Activated T-helper 2 cell treated with anti-CD3 and anti-CD28 coated beads, Interferon-gamma antibody, Interleukin-2, Interleukin-4, amounts not matched to agents 10 μg/mL and 5 μg/mL and 100 μg/mL, durations not matched to agents 14 hours and 24 hours and 36 hours (primary cell): ENCODE measurements around the gene PROM1. TPM values are rescaled to one million over a fixed set of nuclear protein-coding genes. Genes with fewer than 3 reads are reported as not detected.

Experiments used
- DNase-seq: peaks from one replicate; pipeline ENCODE4 v3.0.0; 2021; ENCODE audit warnings: low spot score
- H3K27ac Mint-ChIP-seq: one replicate; pipeline ENCODE4 v1.8.0; 2021; ENCODE audit warnings: mixed read lengths
- H3K27me3 Mint-ChIP-seq: one replicate; pipeline ENCODE4 v1.8.0; 2021; ENCODE audit warnings: low read depth, mixed read lengths
- H3K36me3 Mint-ChIP-seq: one replicate; pipeline ENCODE4 v1.8.0; 2021; ENCODE audit warnings: low read depth, mixed read lengths
- H3K4me1 Mint-ChIP-seq: one replicate; pipeline ENCODE4 v1.8.0; 2021; ENCODE audit warnings: low read depth, mixed read lengths
- H3K4me3 Mint-ChIP-seq: one replicate; pipeline ENCODE4 v1.8.0; 2021; ENCODE audit warnings: low read depth, mild to moderate bottlenecking, moderate library complexity, mixed read lengths
- H3K9me3 Mint-ChIP-seq: one replicate; pipeline ENCODE4 v1.8.0; 2021; ENCODE audit warnings: mixed read lengths
- intact Hi-C: fragments of 100-400 bp; cut with micrococcal nuclease; formaldehyde crosslinking; loops from one replicate; pipeline ENCODE4 v1.15.1; 2023
- total RNA-seq: library from RNA; stranded (reverse); gene quantifications from 2 replicates; pipeline ENCODE4 v1.2.3, GENCODE V29; 2022

Gene PROM1, protein sequence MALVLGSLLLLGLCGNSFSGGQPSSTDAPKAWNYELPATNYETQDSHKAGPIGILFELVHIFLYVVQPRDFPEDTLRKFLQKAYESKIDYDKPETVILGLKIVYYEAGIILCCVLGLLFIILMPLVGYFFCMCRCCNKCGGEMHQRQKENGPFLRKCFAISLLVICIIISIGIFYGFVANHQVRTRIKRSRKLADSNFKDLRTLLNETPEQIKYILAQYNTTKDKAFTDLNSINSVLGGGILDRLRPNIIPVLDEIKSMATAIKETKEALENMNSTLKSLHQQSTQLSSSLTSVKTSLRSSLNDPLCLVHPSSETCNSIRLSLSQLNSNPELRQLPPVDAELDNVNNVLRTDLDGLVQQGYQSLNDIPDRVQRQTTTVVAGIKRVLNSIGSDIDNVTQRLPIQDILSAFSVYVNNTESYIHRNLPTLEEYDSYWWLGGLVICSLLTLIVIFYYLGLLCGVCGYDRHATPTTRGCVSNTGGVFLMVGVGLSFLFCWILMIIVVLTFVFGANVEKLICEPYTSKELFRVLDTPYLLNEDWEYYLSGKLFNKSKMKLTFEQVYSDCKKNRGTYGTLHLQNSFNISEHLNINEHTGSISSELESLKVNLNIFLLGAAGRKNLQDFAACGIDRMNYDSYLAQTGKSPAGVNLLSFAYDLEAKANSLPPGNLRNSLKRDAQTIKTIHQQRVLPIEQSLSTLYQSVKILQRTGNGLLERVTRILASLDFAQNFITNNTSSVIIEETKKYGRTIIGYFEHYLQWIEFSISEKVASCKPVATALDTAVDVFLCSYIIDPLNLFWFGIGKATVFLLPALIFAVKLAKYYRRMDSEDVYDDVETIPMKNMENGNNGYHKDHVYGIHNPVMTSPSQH
- 0.46 and 0.64 TPM in 2 replicates for total RNA-seq

DNA sequence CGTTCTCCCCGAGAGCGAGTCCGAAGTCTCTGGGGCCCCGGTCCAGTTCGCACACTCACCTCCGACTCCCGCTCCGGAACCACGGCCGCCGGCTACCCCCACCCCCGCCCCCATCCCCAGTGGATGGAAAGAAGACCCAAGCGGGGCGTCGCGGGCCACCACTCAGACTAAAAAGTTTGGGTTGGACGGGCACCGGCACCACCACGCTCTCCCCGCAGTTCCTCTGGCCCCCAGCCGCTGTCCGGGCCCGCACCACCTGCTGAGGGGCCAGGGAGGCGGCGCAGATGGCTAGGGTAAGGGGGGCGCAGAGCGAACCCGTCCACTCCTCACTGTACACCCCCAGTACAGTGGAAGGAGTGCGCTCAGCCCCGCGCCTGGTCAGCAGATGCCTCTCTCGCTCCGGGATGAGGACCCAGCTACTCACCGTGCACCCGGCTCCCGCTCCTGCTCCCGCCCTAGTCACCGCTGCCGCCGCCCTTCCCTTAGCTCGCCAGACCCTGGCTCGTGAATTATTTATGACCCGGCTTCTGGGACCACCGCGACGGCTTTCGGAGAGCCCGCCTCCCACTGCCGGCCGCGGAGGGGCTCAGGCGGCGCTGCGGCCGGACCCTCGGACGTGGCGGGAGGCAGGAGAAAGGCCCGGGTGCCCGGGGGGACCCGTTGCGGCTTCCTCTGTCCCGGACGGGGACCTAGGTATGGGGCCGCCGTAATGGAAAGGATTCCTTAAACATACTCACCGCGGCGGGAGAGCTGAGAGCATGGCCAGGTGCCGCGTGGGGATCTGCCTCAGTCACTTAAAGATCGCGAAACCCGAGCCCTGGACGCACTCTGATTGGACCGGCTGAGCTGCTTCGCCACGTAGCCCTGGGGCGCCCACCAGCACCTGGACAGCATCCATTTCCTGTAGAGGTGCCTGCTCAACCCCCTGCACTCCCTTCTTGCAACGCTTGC lies at the start of gene PROM1:
TSS of gene PROM1 (minus strand) at position 783 of the 951 bp plus-strand sequence. CDS start 8,117 bp downstream, outside the sequence.
- intact Hi-C loops = no loop called here
- Mint-ChIP-seq H3K4me3 (peak within 1 kb of the TSS; percentile 30), H3K27me3 (peaks cover 75% of the 10 kb centered on the region), H3K9me3 (peaks cover 9% of the 10 kb centered on the region), H3K36me3 (peaks cover 12% of the 10 kb centered on the region), H3K4me1 (peaks cover 17% of the 10 kb centered on the region), H3K27ac (no peak within 1 kb of the TSS)
- no peak for DNase-seq

DNA sequence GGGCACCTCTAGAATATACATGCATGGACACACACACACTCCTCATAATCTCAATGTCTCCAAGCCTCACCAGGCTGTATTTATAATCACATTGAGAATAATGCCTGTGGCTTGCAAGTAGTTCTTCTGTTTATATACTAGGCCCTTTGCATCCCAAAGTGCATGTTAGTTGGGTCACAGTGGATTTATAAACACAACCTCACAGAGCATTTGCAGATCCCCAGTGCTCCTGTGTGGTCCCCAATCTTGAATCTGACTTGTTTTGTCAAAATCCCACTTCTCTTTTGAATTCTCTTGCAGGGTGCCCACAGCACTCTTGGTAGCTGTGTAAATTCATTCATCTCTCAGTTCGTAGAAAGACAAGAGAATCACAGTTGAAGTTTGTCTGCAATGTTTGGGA lies 49.6 kb upstream of the PROM1 start:
- no peak overlapping the region for H3K4me3 Mint-ChIP-seq
- intact Hi-C loops = no loop called here
- DNase-seq = no peak
- no peaks in the 10 kb centered on the region for H3K4me1 Mint-ChIP-seq
- no peaks in the 10 kb centered on the region for H3K36me3 Mint-ChIP-seq
- H3K27me3 Mint-ChIP-seq = no peaks in the 10 kb centered on the region
- H3K27ac Mint-ChIP-seq = no peak overlapping the region
- no peaks in the 10 kb centered on the region for H3K9me3 Mint-ChIP-seq

DNA sequence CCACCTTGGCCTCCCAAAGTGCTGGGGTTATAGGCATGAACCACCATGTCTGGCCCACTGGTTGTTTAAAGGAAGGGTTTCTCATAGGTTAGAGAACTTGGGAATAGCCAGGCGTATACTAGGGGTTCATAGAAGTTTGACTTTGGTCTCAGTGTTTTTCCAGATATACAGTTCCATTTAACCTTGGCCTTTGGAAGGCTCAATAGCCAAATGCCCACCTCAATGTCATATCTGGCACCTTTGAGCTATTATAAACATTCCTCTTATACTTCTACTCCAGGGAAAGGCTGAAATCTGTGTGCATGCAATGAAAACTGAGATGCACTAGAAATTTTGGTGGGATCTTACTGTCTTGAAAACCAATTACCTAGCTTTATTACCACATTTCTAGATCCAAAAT lies 47.5 kb upstream of the PROM1 start:
- Mint-ChIP-seq H3K4me1 (no peaks in the 10 kb centered on the region), H3K27me3 (no peaks in the 10 kb centered on the region), H3K36me3 (no peaks in the 10 kb centered on the region), H3K4me3 (no peak overlapping the region), H3K27ac (no peak overlapping the region), H3K9me3 (no peaks in the 10 kb centered on the region)
- intact Hi-C loops = no loop called here
- DNase-seq = no peak

DNA sequence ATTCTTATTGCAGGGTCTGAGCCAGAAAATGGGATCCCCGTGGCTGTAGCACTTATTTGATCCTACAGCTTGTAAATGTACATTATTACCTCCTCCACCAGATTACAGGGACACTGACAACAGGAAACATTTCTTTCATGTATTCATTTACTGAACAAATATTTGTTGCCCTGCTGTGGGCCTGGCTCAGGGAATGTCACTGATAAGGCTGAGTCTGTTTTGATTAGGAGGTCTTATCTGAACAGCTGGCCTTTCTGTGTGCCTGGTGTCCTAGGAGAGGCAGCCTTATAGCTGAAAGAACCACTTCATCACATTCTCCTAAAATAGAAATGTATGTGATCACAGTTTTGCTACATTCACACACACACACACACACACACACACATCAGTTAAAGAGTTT lies 45.5 kb upstream of the PROM1 start:
- intact Hi-C loops = no loop called here
- no peak for DNase-seq
- H3K27ac Mint-ChIP-seq = no peak overlapping the region
- no peak overlapping the region for H3K4me3 Mint-ChIP-seq
- no peaks in the 10 kb centered on the region for H3K4me1 Mint-ChIP-seq
- H3K9me3 Mint-ChIP-seq = no peaks in the 10 kb centered on the region
- no peaks in the 10 kb centered on the region for H3K27me3 Mint-ChIP-seq
- no peaks in the 10 kb centered on the region for H3K36me3 Mint-ChIP-seq

DNA sequence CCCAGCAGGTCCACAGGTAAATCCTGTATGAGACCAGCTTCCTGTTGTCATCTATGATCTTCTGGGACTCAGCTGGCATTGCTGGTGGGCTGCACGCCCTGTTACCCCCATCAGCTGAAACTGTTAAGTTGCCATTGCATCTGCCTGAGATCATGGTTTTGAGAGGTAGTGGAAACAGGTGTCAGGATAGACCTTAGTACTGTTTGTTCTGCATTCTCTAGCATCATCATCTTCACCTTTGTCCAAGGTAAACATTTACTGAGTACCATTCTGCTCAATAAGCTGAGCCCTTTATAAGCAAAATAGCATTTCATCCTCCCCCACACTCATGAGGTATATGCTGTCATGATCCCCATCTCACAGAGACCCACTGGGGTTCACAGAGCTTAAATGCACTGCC lies 42.9 kb upstream of the PROM1 start:
- Mint-ChIP-seq H3K9me3 (no peaks in the 10 kb centered on the region), H3K4me1 (peaks cover 4% of the 10 kb centered on the region), H3K27ac (no peak overlapping the region), H3K27me3 (no peaks in the 10 kb centered on the region), H3K4me3 (no peak overlapping the region), H3K36me3 (no peaks in the 10 kb centered on the region)
- no peak for DNase-seq
- intact Hi-C loops = no loop called here

DNA sequence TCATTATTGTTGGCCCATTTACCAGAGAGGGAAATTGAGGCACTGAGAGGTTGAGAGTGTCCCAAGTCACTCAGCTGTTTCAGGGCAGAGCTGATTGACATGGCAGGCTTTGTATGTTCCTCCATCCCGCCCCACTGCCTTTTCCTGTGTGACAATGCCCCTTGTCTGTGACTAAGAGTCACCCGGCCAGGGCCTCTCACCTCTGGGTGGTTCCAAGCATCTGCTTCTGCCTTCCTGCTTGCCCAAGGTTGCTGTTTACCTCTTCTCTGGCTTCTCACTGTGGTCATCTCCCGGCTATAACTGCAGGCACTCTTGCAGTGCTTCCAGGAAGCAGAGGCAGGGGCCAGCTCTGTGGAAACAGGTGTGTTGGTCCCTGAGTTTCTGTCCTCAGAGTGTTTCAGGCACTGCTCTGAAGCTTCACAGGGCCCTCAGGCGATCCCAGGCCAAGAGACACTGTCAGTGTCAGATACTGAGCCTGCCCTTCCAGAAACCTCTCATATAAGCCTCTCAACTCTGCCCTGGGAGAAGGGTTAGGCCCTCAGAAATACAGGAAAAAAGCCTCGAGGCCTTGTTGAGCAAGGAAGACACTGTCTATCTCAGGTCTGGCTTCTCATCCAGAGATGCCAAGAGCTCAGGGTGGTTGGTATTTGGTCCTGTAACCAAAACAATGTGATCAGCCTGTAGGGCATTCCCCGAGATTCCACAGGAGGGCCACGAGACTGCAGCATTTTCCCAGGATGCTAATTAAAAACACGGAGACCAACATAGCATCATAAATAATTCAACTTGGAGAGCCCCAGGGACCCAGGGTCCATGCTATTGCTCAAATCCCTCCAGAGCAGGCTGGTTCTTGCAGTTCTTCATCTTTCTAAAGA lies 42.0 kb upstream of the PROM1 start:
- Mint-ChIP-seq H3K27me3 (no peaks in the 10 kb centered on the region), H3K4me3 (no peak overlapping the region), H3K4me1 (peaks cover 4% of the 10 kb centered on the region), H3K9me3 (no peaks in the 10 kb centered on the region), H3K36me3 (no peaks in the 10 kb centered on the region), H3K27ac (no peak overlapping the region)
- DNase-seq = no peak
- intact Hi-C loops = no loop called here

DNA sequence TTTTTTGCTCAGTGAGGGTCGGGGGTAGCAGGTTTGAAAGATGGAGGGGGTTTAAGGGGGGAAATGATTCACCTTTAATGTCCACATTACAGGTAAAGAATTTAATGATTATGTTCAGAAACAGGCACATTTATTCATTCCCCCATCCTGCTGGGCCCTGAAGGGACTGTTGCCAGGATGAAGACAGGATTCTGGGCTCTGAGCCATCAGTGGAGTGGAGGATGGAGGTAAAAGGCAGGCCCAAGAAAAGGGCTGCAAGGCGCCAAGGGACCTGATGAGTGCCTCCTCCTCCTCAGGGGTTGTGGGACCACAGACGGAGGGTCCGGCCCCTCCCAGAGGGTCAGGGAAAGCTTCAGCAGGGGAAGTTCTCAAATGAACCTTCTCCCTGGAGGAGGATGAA lies 40.4 kb upstream of the PROM1 start:
- H3K4me1 Mint-ChIP-seq = peaks cover 4% of the 10 kb centered on the region
- no peaks in the 10 kb centered on the region for H3K9me3 Mint-ChIP-seq
- intact Hi-C loops = no loop called here
- peaks cover 2% of the 10 kb centered on the region for H3K27me3 Mint-ChIP-seq
- no peaks in the 10 kb centered on the region for H3K36me3 Mint-ChIP-seq
- H3K4me3 Mint-ChIP-seq = no peak overlapping the region
- no peak for DNase-seq
- H3K27ac Mint-ChIP-seq = no peak overlapping the region

DNA sequence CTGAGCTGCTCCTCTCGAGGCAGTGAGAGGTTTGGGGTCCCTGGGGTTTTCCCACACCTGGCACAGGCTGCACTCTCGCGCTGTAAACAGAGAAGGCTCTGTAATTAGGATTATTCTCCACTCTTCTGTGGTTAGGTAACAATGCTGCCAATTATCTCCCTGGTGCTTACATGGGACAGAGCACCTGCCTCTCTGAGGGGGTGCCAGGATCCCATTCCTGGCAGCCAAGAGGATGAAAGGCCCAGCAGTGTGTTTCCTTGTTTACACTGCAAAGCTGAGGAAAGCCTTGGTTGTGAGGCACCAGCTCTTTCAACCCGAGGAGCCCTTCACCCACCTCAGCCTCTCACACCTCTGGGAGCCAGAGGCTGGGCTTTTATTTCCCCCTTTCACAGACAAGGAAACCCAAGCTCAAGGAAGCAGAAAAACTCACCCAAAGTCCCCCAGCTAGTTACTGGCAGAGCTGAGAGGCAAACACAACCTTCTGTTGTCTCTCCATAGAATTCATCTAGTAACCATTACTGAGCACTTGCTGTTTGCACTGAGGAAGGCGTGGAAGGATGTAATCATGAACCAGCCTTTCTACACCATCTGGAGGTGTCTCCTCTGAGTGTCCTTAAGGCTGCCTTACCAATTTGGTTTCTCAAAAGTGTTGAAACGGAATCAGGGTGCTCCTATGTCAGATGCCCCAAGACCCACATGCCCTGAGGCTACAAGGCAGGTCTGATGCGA lies 39.7 kb upstream of the PROM1 start:
- intact Hi-C loops = no loop called here
- H3K27me3 Mint-ChIP-seq = peaks cover 2% of the 10 kb centered on the region
- no peak for DNase-seq
- no peak overlapping the region for H3K27ac Mint-ChIP-seq
- H3K36me3 Mint-ChIP-seq = no peaks in the 10 kb centered on the region
- peaks cover 4% of the 10 kb centered on the region for H3K4me1 Mint-ChIP-seq
- H3K9me3 Mint-ChIP-seq = no peaks in the 10 kb centered on the region
- no peak overlapping the region for H3K4me3 Mint-ChIP-seq

DNA sequence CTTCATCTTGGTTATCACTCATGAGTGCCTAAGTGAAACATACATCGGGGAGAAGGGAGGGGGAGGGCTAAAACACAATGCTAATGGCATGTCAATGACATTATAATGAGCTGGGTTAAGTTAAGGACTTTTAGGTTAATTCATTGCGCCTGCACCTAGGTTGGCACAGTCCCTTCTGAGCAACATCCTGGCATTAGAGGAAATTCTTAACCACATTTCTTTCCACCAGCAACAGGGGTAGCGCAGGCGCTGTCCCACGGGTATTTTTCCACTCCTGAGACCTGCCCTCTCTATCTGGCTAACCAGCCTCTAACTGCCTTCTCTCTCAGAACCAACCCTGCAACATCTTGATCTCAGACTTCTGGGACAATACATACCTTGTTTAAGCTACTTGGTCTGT lies 39.0 kb upstream of the PROM1 start:
- no peak for DNase-seq
- intact Hi-C loops = no loop called here
- H3K9me3 Mint-ChIP-seq = no peaks in the 10 kb centered on the region

DNA sequence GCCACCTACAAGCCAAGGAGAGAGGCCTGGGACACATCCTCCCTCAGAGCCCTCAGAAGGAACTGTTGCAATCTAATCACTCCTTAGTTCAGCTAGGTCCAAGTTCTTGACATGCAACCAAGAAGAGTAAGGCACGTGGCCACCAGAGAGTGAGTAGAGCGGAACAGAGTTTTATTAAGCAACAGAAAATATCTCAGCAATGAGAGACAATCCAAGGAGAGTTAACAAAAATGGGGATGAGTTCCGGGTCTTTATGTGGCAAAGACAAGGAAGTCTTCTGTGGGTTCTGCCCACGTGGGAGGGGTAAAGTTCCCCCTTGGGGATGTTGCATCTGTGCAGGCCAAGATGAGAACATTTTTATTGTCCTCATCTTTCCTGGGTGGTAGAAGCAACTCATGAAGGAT lies 38.5 kb upstream of the PROM1 start:
- Mint-ChIP-seq H3K4me1 (peaks cover 4% of the 10 kb centered on the region), H3K9me3 (no peaks in the 10 kb centered on the region), H3K27ac (no peak overlapping the region), H3K27me3 (peaks cover 2% of the 10 kb centered on the region), H3K36me3 (no peaks in the 10 kb centered on the region), H3K4me3 (no peak overlapping the region)
- intact Hi-C loops = no loop called here
- DNase-seq = no peak

More for the DNA sequence above, 39.0 kb upstream of the PROM1 start:
- Mint-ChIP-seq H3K27ac (no peak overlapping the region), H3K4me3 (no peak overlapping the region), H3K4me1 (peaks cover 4% of the 10 kb centered on the region), H3K27me3 (peaks cover 2% of the 10 kb centered on the region), H3K36me3 (no peaks in the 10 kb centered on the region)

DNA sequence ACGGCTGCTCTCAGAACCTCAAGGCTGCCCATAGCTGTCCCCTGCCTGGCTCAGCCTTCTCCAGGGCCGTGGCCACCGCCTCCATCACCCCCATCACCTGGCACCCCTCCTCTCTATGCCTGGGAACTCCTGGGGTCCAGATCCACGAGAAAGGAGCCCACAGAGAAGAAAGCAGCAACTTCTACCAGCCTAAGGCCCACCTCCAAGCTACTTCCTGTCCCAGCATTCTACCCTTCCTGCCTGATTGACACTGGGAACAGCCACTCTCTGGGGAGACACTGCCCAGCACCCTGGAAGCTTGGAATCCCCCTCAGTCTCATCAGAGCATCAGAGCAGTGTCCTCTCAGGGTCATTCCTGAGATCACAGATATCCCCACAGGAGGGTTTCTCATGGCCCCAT lies 36.9 kb upstream of the PROM1 start:
- no peak overlapping the region for H3K4me3 Mint-ChIP-seq
- H3K9me3 Mint-ChIP-seq = no peaks in the 10 kb centered on the region
- no peaks in the 10 kb centered on the region for H3K36me3 Mint-ChIP-seq
- DNase-seq = no peak
- peaks cover 4% of the 10 kb centered on the region for H3K4me1 Mint-ChIP-seq
- H3K27ac Mint-ChIP-seq = no peak overlapping the region
- peaks cover 2% of the 10 kb centered on the region for H3K27me3 Mint-ChIP-seq
- intact Hi-C loops = no loop called here
